Epithelial cell of proximal tubule (primary cell): ENCODE results near the gene AGPS. TPM values are rescaled to one million over a fixed set of nuclear protein-coding genes. Genes with fewer than 3 reads are reported as not detected.
"Not testable (repeated sequence)": the region's sequence is repeated elsewhere in the genome, so short reads cannot be mapped to it uniquely, and the experiment has no call there.

Experiments
- DNase-seq: peaks from one replicate; pipeline ENCODE4 v3.0.0-alpha.2; 2011; ENCODE audit warnings: low read depth
- H3K4me3 ChIP-seq: 2 replicates; pipeline ENCODE4 v1.5.1; 2011; ENCODE audit warnings: low read depth, mild to moderate bottlenecking, low read length
- total RNA-seq: library from RNA; depleted of rRNA; stranded (reverse); fragments of >200 nt; gene quantifications from 2 replicates; pipeline ENCODE4 v1.2.3, GENCODE V29; 2015
- TF ChIP-seq, protein P1 (sequence below): conservative IDR thresholded peaks from 2 replicates; pipeline ENCODE4 v1.5.1; 2012; ENCODE audit warnings: low read depth, mild to moderate bottlenecking, low read length

The AGPS gene
- total RNA-seq, 1 donor from 2014 or later = 36.8 TPM

DNA sequence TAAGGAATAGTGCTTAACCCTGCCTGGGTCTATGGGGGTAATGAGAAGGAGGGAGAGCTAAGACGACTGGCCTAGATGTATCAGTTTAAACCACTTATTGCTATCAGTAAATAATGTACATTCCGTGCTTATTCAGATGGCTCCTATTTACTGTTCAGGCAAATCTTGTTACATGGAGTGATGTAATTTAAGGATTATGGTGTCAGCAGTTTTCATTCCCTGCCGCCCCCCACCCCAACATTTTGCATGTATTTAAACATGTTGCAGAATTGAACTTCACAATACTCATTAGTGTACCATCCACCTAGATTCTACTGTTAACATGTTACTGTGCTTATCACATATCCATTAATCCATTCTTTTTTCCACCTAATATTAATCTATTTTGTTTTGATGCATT lies 11.7 kb downstream of the AGPS start:
- no peak overlapping the region for H3K4me3 ChIP-seq
- no peak for DNase-seq
- TF ChIP-seq, protein P1, sequence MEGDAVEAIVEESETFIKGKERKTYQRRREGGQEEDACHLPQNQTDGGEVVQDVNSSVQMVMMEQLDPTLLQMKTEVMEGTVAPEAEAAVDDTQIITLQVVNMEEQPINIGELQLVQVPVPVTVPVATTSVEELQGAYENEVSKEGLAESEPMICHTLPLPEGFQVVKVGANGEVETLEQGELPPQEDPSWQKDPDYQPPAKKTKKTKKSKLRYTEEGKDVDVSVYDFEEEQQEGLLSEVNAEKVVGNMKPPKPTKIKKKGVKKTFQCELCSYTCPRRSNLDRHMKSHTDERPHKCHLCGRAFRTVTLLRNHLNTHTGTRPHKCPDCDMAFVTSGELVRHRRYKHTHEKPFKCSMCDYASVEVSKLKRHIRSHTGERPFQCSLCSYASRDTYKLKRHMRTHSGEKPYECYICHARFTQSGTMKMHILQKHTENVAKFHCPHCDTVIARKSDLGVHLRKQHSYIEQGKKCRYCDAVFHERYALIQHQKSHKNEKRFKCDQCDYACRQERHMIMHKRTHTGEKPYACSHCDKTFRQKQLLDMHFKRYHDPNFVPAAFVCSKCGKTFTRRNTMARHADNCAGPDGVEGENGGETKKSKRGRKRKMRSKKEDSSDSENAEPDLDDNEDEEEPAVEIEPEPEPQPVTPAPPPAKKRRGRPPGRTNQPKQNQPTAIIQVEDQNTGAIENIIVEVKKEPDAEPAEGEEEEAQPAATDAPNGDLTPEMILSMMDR = no peak

DNA sequence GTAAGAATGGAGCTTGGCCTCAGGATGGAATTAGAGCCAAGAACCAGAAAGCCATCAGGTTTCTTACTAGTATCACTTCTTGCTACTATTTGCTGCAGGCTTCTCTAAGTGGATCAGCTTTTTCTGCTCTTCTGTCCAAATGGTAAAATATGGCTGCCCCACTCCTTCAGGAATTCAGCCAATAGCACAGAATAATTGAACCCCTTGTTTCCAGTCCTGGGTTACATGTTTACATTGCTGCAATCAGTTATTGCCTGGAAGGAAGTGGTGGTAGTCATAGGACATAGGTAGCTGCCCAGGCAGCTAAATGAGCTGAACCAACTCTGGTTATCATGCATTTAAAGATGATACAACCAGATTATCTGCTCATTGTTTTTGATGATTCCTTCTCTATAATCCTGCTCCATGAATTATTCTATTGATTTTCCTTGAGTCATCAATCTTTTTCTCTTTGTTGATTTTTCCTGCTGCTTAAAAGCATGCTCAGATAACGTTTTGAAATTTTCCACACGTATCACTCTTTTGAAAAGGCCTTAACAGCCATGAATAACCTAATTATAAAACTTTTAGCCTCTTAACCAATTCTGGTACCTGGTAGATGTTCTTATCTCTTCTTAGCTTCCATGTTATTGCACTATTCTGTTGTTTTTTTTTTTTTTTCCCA lies 12.6 kb downstream of the AGPS start:
- DNase-seq = no peak
- TF ChIP-seq, protein P1 = no peak

DNA sequence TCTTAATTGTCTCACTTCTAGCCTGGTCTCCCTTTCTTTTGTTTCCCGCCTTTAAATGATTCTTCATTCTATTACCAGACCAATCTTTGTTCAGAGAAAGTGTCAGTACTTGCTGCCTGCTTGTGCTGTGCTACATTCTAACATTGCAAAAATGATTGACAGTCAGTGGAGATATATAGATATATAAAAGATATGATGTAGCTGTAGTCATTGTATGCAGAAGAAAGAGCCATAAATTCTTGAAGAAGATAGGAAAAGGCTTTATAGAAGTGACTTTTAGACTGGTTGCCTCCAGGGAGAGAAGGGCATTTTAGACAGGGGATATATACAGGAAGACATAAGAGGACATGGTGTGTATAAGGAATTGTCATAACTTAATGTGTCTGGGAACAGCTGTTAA lies 13.6 kb downstream of the AGPS start:
- TF ChIP-seq, protein P1 = no peak
- DNase-seq = no peak
- H3K4me3 ChIP-seq = no peak overlapping the region

More for the DNA sequence above, 12.6 kb downstream of the AGPS start:
- H3K4me3 ChIP-seq = no peak overlapping the region

- no peak for DNase-seq
- TF ChIP-seq, protein P1 = no peak
- no peak overlapping the region for H3K4me3 ChIP-seq
Measured at GRCh38 chr2:177407031-177407430, 14.5 kb downstream of the AGPS start.

DNA sequence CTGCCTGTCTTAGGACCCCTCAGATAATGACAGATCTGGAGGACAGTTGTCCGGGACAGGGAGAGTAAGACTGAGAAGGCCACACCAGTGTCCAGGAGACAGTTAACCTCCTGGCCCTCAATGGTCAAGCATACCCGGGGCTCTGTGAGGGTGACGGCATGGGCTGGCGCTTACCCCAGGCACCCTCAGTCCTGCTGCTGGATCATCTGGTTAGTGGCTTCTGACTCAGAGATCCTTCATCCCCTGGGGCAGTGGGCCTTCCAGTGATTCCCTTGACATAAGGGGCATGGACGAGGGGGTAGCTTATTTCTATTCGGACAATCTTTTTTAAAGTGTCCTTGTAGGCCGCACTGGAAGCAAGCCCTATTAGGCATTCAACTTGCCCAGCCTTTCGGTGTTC lies 18.1 kb downstream of the AGPS start:
- not testable (repeated sequence) for DNase-seq, H3K4me3 ChIP-seq

DNA sequence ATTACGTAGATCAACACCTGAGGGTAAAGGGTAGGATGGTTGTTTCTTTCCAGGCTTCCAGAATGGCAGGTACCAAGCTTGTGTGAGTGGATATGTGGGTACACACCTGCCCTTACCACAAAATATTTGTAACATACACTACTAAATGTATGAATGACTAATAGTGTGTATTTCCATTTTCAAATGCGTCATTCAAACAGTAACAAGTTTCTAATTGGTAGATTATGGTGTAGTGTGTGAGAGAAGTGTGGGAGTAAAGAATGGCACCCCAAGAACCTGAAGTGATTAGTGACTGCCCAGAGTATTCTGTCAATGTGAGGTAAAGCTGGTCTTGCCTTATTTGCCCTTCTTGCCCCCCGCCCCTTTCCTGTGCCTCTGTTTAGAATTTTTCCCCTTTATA lies 21.1 kb downstream of the AGPS start:
- no peak overlapping the region for H3K4me3 ChIP-seq
- DNase-seq = no peak
- TF ChIP-seq, protein P1 = no peak

DNA sequence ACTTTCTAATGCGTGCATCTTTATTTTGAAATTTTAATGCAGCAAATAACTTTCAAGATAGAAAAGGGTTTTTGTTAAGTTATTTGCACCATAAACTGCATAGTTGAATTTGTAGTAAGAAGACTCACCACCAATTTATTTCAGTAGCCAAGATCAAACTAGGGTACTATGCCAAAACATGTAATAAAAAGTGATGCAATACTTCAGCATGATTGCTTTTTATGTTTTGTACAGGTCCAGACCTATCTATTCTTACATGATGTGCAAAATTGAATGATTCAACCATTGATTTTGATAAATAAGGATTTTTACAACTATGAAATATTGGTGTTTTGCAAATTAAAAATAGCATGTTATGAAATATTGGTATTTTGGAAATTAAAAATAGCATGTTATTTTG lies 26.7 kb downstream of the AGPS start:
- TF ChIP-seq, protein P1 = no peak
- H3K4me3 ChIP-seq = no peak overlapping the region
- DNase-seq = no peak

GRCh38 chr2:177422271-177422670 lies 29.7 kb downstream of the AGPS start:
- no peak overlapping the region for H3K4me3 ChIP-seq
- TF ChIP-seq, protein P1 = no peak
- no peak for DNase-seq

DNA sequence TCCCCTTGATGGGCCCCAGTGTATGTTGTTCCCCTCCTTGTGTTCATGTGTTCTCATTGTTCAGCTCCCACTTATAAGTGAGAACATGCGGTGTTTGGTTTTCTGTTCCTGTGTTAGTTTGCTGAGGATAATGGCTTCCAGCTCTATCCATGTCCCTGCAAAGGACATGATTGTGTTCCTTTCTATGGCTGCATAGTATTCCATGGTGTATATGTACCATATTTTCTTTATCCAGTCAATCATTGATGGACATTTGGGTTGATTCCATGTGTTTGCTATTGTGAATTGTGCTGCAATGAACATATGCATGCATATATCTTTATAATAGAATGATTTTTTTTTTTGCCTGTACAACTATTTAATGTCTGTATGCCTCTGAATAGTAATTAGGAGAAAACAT lies 31.5 kb downstream of the AGPS start:
- not testable (repeated sequence) for DNase-seq, H3K4me3 ChIP-seq

GRCh38 chr2:177424620-177425019 lies 32.0 kb downstream of the AGPS start:
- not testable (repeated sequence) for DNase-seq, H3K4me3 ChIP-seq
